ENCODE data around the gene CACNA1E.

CACNA1E gene

GRCh38 chr1:181776044-181776443, 292.7 kb downstream of the CACNA1E start:
- DNase-seq (ENCODE audit: low read depth): no peak
- no peak for TF ChIP-seq CTCF (conservative IDR thresholded peaks at IDR 0.05; ENCODE audit: low read depth, low read length)

GRCh38 chr1:181777286-181777685, 294.0 kb downstream of the CACNA1E start:
- H3K4me3 ChIP-seq (ENCODE audit: low read length): no peak overlapping the region
- no peak for TF ChIP-seq CTCF (conservative IDR thresholded peaks at IDR 0.05; ENCODE audit: low read depth, low read length)
- no peak for DNase-seq (ENCODE audit: low read depth)

More at GRCh38 chr1:181776044-181776443, 292.7 kb downstream of the CACNA1E start:
- H3K4me3 ChIP-seq (ENCODE audit: low read length): no peak overlapping the region

- no peak for TF ChIP-seq CTCF (conservative IDR thresholded peaks at IDR 0.05; ENCODE audit: low read depth, low read length)
- H3K4me3 ChIP-seq (ENCODE audit: low read length): no peak overlapping the region
- DNase-seq (ENCODE audit: low read depth): no peak
Observed at GRCh38 chr1:181777812-181778211, 294.5 kb downstream of the CACNA1E start.

GRCh38 chr1:181778640-181779260, 295.4 kb downstream of the CACNA1E start:
- TF ChIP-seq CTCF (conservative IDR thresholded peaks at IDR 0.05; ENCODE audit: low read depth, low read length): no peak
- no peak overlapping the region for H3K4me3 ChIP-seq (ENCODE audit: low read length)
- no peak for DNase-seq (ENCODE audit: low read depth)

GRCh38 chr1:181779343-181779742, 296.0 kb downstream of the CACNA1E start:
- no peak overlapping the region for H3K4me3 ChIP-seq (ENCODE audit: low read length)
- no peak for DNase-seq (ENCODE audit: low read depth)
- no peak for TF ChIP-seq CTCF (conservative IDR thresholded peaks at IDR 0.05; ENCODE audit: low read depth, low read length)

- DNase-seq (ENCODE audit: low read depth): no peak
- TF ChIP-seq CTCF (conservative IDR thresholded peaks at IDR 0.05; ENCODE audit: low read depth, low read length): no peak
- H3K4me3 ChIP-seq (ENCODE audit: low read length): no peak overlapping the region
Observed at GRCh38 chr1:181783208-181783607, 299.9 kb downstream of the CACNA1E start.

- no peak for DNase-seq (ENCODE audit: low read depth)
- no peak overlapping the region for H3K4me3 ChIP-seq (ENCODE audit: low read length)
Observed at GRCh38 chr1:181784039-181784683, 300.8 kb downstream of the CACNA1E start.

More at GRCh38 chr1:181784039-181784683, 300.8 kb downstream of the CACNA1E start:
- no peak for TF ChIP-seq CTCF (conservative IDR thresholded peaks at IDR 0.05; ENCODE audit: low read depth, low read length)

Measured in retinal pigment epithelial cell (primary cell).